ENCODE measurements around the gene ERVFRD-1. TPM values are rescaled to one million over a fixed set of nuclear protein-coding genes. Genes with fewer than 3 reads are reported as not detected.

Gene ERVFRD-1
- total RNA-seq, 1 donor, result not detected

GRCh38 chr6:11098004-11098403 lies 13.5 kb downstream of the ERVFRD-1 start:
- no peak for TF ChIP-seq CTCF (IDR thresholded peaks at IDR 0.05; ENCODE audit: insufficient read depth, low read length)
- DNase-seq (ENCODE audit: low read depth), result no peak
- H3K4me3 ChIP-seq (ENCODE audit: low read depth, low read length), result no peak overlapping the region

- TF ChIP-seq CTCF (IDR thresholded peaks at IDR 0.05; ENCODE audit: insufficient read depth, low read length), result no peak
- no peak overlapping the region for H3K4me3 ChIP-seq (ENCODE audit: low read depth, low read length)
- no peak for DNase-seq (ENCODE audit: low read depth)
Measured at GRCh38 chr6:11097476-11097875, 14.0 kb downstream of the ERVFRD-1 start.

GRCh38 chr6:11096109-11096508 lies 15.4 kb downstream of the ERVFRD-1 start:
- DNase-seq (ENCODE audit: low read depth), result peak; percentile 50
- no peak for TF ChIP-seq CTCF (IDR thresholded peaks at IDR 0.05; ENCODE audit: insufficient read depth, low read length)
- H3K4me3 ChIP-seq (ENCODE audit: low read depth, low read length), result no peak overlapping the region

GRCh38 chr6:11094941-11095340 lies 16.6 kb downstream of the ERVFRD-1 start:
- no peak for DNase-seq (ENCODE audit: low read depth)
- no peak for TF ChIP-seq CTCF (IDR thresholded peaks at IDR 0.05; ENCODE audit: insufficient read depth, low read length)
- H3K4me3 ChIP-seq (ENCODE audit: low read depth, low read length), result peak overlapping the region; percentile 98

GRCh38 chr6:11094411-11094851 lies 17.1 kb downstream of the ERVFRD-1 start:
- no peak for TF ChIP-seq CTCF (IDR thresholded peaks at IDR 0.05; ENCODE audit: insufficient read depth, low read length)
- DNase-seq (ENCODE audit: low read depth), result peak; percentile 43
- peak overlapping the region; percentile 98 for H3K4me3 ChIP-seq (ENCODE audit: low read depth, low read length)

- peak; percentile 97 for DNase-seq (ENCODE audit: low read depth)
- TF ChIP-seq CTCF (IDR thresholded peaks at IDR 0.05; ENCODE audit: insufficient read depth, low read length), result peak; percentile 52
- H3K4me3 ChIP-seq (ENCODE audit: low read depth, low read length), result peak within 1 kb of the TSS; percentile 98
Measured at GRCh38 chr6:11093626-11094410, 17.7 kb downstream of the ERVFRD-1 start, which contains the start of gene SMIM13. SMIM13 (plus strand) TSS chr6:11093834; CDS start chr6:11094314, 480 bp downstream.

- TF ChIP-seq CTCF (IDR thresholded peaks at IDR 0.05; ENCODE audit: insufficient read depth, low read length), result no peak
- peak overlapping the region; percentile 98 for H3K4me3 ChIP-seq (ENCODE audit: low read depth, low read length)
Measured at GRCh38 chr6:11093376-11093625, 18.2 kb downstream of the ERVFRD-1 start.

More at GRCh38 chr6:11093376-11093625, 18.2 kb downstream of the ERVFRD-1 start:
- DNase-seq (ENCODE audit: low read depth), result no peak
